Measurements from ENCODE around the gene SORBS1.

Gene SORBS1

GRCh38 chr10:95511314-95511713 lies 49.9 kb downstream of the SORBS1 start:
- H3K27me3 ChIP-seq (ENCODE audit: insufficient read depth, poor library complexity, severe bottlenecking), result no peaks in the 10 kb centered on the region
- no peak for DNase-seq (ENCODE audit: low read depth in 1 of 2, low spot score in 1 of 2)
- no peak for TF ChIP-seq POLR2AphosphoS5 (IDR thresholded peaks at IDR 0.05; ENCODE audit: low read depth)
- no peak for TF ChIP-seq SPI1 (IDR thresholded peaks at IDR 0.05; ENCODE audit: borderline replicate concordance, low read depth)
- TF ChIP-seq, protein P1, sequence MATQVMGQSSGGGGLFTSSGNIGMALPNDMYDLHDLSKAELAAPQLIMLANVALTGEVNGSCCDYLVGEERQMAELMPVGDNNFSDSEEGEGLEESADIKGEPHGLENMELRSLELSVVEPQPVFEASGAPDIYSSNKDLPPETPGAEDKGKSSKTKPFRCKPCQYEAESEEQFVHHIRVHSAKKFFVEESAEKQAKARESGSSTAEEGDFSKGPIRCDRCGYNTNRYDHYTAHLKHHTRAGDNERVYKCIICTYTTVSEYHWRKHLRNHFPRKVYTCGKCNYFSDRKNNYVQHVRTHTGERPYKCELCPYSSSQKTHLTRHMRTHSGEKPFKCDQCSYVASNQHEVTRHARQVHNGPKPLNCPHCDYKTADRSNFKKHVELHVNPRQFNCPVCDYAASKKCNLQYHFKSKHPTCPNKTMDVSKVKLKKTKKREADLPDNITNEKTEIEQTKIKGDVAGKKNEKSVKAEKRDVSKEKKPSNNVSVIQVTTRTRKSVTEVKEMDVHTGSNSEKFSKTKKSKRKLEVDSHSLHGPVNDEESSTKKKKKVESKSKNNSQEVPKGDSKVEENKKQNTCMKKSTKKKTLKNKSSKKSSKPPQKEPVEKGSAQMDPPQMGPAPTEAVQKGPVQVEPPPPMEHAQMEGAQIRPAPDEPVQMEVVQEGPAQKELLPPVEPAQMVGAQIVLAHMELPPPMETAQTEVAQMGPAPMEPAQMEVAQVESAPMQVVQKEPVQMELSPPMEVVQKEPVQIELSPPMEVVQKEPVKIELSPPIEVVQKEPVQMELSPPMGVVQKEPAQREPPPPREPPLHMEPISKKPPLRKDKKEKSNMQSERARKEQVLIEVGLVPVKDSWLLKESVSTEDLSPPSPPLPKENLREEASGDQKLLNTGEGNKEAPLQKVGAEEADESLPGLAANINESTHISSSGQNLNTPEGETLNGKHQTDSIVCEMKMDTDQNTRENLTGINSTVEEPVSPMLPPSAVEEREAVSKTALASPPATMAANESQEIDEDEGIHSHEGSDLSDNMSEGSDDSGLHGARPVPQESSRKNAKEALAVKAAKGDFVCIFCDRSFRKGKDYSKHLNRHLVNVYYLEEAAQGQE (IDR thresholded peaks at IDR 0.05; ENCODE audit: insufficient replicate concordance, low read depth), result no peak
- no peak for TF ChIP-seq GABPA (IDR thresholded peaks at IDR 0.05; ENCODE audit: low read depth)
- TF ChIP-seq, protein P2, sequence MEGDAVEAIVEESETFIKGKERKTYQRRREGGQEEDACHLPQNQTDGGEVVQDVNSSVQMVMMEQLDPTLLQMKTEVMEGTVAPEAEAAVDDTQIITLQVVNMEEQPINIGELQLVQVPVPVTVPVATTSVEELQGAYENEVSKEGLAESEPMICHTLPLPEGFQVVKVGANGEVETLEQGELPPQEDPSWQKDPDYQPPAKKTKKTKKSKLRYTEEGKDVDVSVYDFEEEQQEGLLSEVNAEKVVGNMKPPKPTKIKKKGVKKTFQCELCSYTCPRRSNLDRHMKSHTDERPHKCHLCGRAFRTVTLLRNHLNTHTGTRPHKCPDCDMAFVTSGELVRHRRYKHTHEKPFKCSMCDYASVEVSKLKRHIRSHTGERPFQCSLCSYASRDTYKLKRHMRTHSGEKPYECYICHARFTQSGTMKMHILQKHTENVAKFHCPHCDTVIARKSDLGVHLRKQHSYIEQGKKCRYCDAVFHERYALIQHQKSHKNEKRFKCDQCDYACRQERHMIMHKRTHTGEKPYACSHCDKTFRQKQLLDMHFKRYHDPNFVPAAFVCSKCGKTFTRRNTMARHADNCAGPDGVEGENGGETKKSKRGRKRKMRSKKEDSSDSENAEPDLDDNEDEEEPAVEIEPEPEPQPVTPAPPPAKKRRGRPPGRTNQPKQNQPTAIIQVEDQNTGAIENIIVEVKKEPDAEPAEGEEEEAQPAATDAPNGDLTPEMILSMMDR (IDR thresholded peaks at IDR 0.05; ENCODE audit: insufficient read depth, low read length), result no peak
- H3K27ac ChIP-seq (replicated peaks), result no peak overlapping the region
- H3K4me3 ChIP-seq (replicated peaks; ENCODE audit: insufficient read depth, low read length), result no peak overlapping the region

DNA sequence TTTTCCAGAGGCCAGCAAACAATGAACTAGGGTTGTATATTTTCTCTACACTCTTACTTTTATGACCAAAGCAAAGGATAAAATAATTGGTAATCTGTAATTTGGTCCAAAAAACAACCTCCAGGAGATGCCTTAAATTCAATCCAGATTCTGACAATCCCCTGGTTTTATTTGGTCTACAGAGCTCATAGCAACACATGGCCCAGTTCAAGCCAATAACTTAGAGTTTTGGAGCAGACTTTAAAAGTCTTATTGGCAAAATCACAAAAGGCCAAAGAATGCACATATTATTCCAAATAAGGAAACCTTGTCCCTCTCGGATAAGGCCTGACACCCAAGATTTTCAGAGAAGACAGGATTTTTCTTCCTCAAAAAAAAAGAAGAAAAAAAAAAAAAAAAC lies 51.9 kb downstream of the SORBS1 start:
- H3K27me3 ChIP-seq (ENCODE audit: insufficient read depth, poor library complexity, severe bottlenecking), result no peaks in the 10 kb centered on the region
- H3K27ac ChIP-seq (replicated peaks), result no peak overlapping the region

GRCh38 chr10:95508730-95509129 lies 52.4 kb downstream of the SORBS1 start:
- DNase-seq (ENCODE audit: low read depth in 1 of 2, low spot score in 1 of 2), result no peak
- TF ChIP-seq, protein P2 (IDR thresholded peaks at IDR 0.05; ENCODE audit: insufficient read depth, low read length), result no peak
- TF ChIP-seq, protein P1 (IDR thresholded peaks at IDR 0.05; ENCODE audit: insufficient replicate concordance, low read depth), result no peak
- TF ChIP-seq POLR2AphosphoS5 (IDR thresholded peaks at IDR 0.05; ENCODE audit: low read depth), result no peak
- no peak for TF ChIP-seq GABPA (IDR thresholded peaks at IDR 0.05; ENCODE audit: low read depth)
- TF ChIP-seq SPI1 (IDR thresholded peaks at IDR 0.05; ENCODE audit: borderline replicate concordance, low read depth), result no peak
- H3K27ac ChIP-seq (replicated peaks), result no peak overlapping the region
- no peak overlapping the region for H3K4me3 ChIP-seq (replicated peaks; ENCODE audit: insufficient read depth, low read length)
- no peaks in the 10 kb centered on the region for H3K27me3 ChIP-seq (ENCODE audit: insufficient read depth, poor library complexity, severe bottlenecking)

More for the DNA sequence above, 51.9 kb downstream of the SORBS1 start:
- TF ChIP-seq POLR2AphosphoS5 (IDR thresholded peaks at IDR 0.05; ENCODE audit: low read depth) (no peak), SPI1 (IDR thresholded peaks at IDR 0.05; ENCODE audit: borderline replicate concordance, low read depth) (no peak), GABPA (IDR thresholded peaks at IDR 0.05; ENCODE audit: low read depth) (no peak)
- TF ChIP-seq, protein P2 (IDR thresholded peaks at IDR 0.05; ENCODE audit: insufficient read depth, low read length), result no peak
- TF ChIP-seq, protein P1 (IDR thresholded peaks at IDR 0.05; ENCODE audit: insufficient replicate concordance, low read depth), result no peak
- no peak for DNase-seq (ENCODE audit: low read depth in 1 of 2, low spot score in 1 of 2)
- H3K4me3 ChIP-seq (replicated peaks; ENCODE audit: insufficient read depth, low read length), result no peak overlapping the region
